ENCODE measurements around the gene RYR3.

Gene RYR3

DNA sequence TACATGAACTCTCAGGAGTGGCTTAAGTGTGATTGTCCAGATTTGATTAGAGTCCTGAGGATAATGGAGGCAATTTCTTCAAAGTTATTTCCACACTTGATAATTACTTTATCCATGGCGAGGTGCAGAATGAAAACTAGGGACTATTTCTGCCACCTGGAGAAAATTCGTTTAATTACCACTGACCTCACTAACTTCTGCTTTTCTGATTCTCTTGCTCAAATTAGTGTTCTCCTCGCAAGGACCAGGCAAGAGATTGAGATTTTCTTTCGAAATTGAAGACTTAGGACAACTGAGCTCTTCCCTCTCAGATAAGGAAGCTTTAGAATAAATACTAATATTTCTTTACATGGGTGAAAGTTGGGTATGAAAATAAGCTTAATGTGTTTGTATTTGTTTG, 135.2 kb downstream of the RYR3 start:
- TF ChIP-seq, protein P1, sequence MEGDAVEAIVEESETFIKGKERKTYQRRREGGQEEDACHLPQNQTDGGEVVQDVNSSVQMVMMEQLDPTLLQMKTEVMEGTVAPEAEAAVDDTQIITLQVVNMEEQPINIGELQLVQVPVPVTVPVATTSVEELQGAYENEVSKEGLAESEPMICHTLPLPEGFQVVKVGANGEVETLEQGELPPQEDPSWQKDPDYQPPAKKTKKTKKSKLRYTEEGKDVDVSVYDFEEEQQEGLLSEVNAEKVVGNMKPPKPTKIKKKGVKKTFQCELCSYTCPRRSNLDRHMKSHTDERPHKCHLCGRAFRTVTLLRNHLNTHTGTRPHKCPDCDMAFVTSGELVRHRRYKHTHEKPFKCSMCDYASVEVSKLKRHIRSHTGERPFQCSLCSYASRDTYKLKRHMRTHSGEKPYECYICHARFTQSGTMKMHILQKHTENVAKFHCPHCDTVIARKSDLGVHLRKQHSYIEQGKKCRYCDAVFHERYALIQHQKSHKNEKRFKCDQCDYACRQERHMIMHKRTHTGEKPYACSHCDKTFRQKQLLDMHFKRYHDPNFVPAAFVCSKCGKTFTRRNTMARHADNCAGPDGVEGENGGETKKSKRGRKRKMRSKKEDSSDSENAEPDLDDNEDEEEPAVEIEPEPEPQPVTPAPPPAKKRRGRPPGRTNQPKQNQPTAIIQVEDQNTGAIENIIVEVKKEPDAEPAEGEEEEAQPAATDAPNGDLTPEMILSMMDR (IDR thresholded peaks at IDR 0.05) = no peak
- TF ChIP-seq ZFX (IDR thresholded peaks at IDR 0.05; ENCODE audit: borderline replicate concordance) = no peak
- no peak overlapping the region for H3K27ac ChIP-seq

DNA sequence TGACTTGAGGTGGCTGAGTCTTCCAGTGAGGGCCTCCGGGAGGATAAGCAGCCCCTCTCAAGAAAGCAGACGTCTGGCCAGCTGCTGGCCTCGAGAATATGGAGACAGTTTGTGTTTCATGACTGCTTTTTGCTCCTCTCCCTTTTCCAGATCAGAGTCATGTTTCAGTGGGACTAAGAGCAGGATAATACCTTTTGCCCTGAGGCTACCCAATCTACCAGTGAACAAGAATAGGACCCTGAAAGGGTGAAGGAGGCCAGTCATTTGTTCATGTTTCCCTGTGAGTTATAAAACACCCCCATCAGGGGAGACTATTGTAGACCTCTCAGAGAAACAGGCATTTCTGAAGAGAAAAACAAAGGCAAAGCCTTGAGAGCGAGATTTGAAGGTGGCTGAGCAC, 137.4 kb downstream of the RYR3 start:
- no peak overlapping the region for H3K27ac ChIP-seq
- TF ChIP-seq, protein P1 (IDR thresholded peaks at IDR 0.05) = no peak
- TF ChIP-seq ZFX (IDR thresholded peaks at IDR 0.05; ENCODE audit: borderline replicate concordance) = no peak

DNA sequence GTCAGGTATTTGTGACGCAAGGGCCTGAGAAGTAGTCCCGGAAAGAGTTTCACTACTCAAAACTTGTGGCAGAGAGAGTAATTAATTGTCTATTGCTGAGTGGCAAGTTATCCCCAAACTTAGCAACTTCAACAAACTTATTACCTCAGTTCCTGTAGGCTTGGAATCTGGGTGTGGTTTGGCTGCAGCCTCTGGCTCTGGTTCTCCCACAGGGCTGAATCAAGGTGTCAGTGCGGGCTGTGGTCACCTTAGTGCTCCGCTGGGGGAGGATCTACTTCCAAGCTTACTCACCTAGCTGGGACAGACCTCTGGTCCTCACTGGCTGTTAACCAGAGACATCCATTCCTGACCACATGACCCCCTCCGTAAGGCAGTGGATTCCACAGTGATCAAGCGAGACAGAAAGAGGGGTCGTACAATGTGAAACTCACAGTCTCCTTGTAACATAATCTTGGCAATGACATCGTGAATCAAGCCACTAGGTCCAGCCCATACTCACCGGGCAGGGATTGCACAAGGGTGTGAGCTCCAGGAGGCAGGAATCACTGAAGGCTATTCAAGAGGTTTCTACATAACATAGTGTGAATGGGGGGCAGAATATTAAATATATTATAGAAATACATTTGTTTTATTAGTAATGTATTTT, 138.3 kb downstream of the RYR3 start:
- no peak for TF ChIP-seq ZFX (IDR thresholded peaks at IDR 0.05; ENCODE audit: borderline replicate concordance)
- TF ChIP-seq, protein P1 (IDR thresholded peaks at IDR 0.05) = no peak
- H3K27ac ChIP-seq = no peak overlapping the region

DNA sequence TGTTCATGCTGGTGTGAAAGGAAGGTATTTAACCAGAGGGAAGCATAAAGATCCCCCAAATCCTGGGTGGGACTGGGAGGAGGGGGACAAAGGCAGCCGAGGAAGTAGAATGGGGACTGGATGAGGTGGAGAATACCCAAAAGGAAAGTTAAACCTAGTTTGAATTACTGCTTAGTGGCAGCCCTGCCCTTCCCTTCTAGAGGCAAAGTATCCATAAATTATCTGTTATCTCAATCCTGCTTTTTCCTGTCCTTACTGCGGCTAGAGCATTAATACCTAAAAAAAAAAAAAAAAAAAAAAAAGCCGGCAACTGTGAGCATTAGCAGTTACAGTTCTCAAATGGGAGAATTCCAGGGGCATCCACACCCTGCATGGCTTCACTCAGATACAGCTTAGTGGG, 139.0 kb downstream of the RYR3 start:
- TF ChIP-seq, protein P1 (IDR thresholded peaks at IDR 0.05) = no peak
- TF ChIP-seq ZFX (IDR thresholded peaks at IDR 0.05; ENCODE audit: borderline replicate concordance) = no peak
- H3K27ac ChIP-seq = no peak overlapping the region

DNA sequence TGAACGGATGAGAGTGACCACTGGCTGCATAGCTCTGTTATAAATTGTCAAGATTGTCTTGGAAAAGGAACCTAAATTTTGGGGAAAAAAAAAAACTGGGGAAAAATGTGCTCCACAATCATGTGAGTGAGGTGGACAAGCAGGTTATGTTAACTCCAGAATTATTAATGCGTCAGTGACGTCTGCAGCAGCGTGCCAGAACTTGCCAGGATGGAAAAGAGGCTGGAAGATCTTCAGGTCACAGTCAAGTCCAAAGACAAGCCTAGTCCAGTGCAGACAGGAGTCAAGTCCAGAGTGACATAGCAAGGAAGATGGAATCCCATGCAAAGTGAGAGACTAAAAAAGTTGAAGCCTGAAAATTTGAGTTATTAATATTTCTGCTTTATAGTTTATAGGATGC, 140.6 kb downstream of the RYR3 start:
- no peak overlapping the region for H3K27ac ChIP-seq
- TF ChIP-seq, protein P1 (IDR thresholded peaks at IDR 0.05) = no peak
- no peak for TF ChIP-seq ZFX (IDR thresholded peaks at IDR 0.05; ENCODE audit: borderline replicate concordance)

DNA sequence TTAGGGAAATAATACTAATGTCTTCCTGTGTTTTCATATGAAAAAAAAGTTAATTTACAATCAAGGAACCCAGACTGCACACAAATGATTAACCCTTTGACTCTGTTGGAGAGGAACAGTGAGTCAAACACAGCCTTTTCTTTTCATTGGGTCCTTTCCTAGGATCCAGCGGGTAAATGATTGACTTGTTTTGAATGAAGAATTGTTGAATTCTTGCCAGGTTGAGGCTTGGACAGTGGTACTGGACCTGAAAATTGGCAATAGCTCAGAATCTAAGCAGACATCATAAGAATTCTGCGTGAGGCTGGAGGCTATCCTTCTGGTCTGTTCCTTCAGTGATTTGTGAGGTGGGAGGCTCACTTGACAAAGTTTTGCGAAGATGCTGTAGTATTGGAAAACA, 143.0 kb downstream of the RYR3 start:
- no peak for TF ChIP-seq ZFX (IDR thresholded peaks at IDR 0.05; ENCODE audit: borderline replicate concordance)
- TF ChIP-seq, protein P1 (IDR thresholded peaks at IDR 0.05) = no peak

DNA sequence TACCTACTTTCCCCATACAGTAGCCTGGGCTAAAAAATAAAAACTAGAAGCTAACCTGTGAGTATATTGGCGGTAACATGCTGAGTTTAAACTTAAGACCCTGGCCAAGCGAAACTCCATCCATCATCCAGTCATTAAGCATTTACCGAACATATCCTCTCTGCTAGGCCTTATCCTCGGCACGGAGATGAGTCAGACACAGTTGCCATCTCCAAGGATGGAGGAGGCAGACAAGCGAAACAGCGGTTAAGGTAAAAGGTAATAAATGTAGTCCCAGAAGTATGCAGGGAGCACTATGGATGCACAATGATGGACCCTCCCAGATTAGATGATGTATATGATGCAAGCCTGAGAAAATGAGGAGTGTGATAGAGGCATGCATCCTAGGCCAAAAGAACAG, 143.6 kb downstream of the RYR3 start:
- H3K27ac ChIP-seq = no peak overlapping the region

More for the DNA sequence above, 143.0 kb downstream of the RYR3 start:
- H3K27ac ChIP-seq = no peak overlapping the region

More for the DNA sequence above, 143.6 kb downstream of the RYR3 start:
- no peak for TF ChIP-seq ZFX (IDR thresholded peaks at IDR 0.05; ENCODE audit: borderline replicate concordance)
- TF ChIP-seq, protein P1 (IDR thresholded peaks at IDR 0.05) = no peak
